SK-N-SH (cell line): ENCODE data around the gene PANK4. TPM values are rescaled to one million over a fixed set of nuclear protein-coding genes. Genes with fewer than 3 reads are reported as not detected.

Experiments
- CTCF ChIA-PET: fragments of 300-600, 350-600 bp; formaldehyde crosslinking; extraction: SDS; loops from one replicate; lab custom pipeline; 2021; lab: Yijun Ruan, JAX
- POLR2A ChIA-PET: fragments of 350-600 bp; sonication (Branson Sonifier 250); formaldehyde crosslinking; extraction: SDS; loops from one replicate; lab custom pipeline; 2020; ENCODE audit warnings: antibody characterized with exemption, inconsistent platforms; lab: Yijun Ruan, JAX
- DNase-seq: peaks from one replicate; pipeline ENCODE4 v3.0.0; 2012
- H2AFZ ChIP-seq: fragments of 200-600 bp; sonication (generic); 2 replicates; pipeline ENCODE4 v1.8.1; 2016; ENCODE audit warnings: antibody characterized with exemption, mild to moderate bottlenecking, low read depth
- H3F3A ChIP-seq: fragments of 200-600 bp; sonication (generic); replicated peaks from 2 replicates; pipeline ENCODE3; 2016; ENCODE audit warnings: antibody characterized with exemption, mild to moderate bottlenecking; ENCODE audit not compliant: insufficient read depth
- H3K27ac ChIP-seq, 2 experiments: fragments of 200-500 bp in 1 of 2; fragments of 200-600 bp in 1 of 2; sonication (Bioruptor generic) in 1 of 2; sonication (generic), shearing (Covaris generic) in 1 of 2; 2 replicates each; pipeline versions ENCODE4 v1.5.1 to v1.6.1; 2014 to 2016; ENCODE audit warnings: low read depth in 2 of 2, inconsistent platforms in 1 of 2, low read length in 1 of 2, mild to moderate bottlenecking in 1 of 2, mixed read lengths in 1 of 2
- H3K27me3 ChIP-seq: fragments of 200-600 bp; sonication (generic), shearing (Covaris generic); 2 replicates; pipeline ENCODE4 v1.6.1; 2016; ENCODE audit warnings: mixed run types; ENCODE audit not compliant: insufficient read depth
- H3K36me3 ChIP-seq, 2 experiments: fragments of 200-500 bp in 1 of 2; fragments of 200-600 bp in 1 of 2; sonication (Bioruptor generic) in 1 of 2; sonication (generic) in 1 of 2; replicated peaks in 1 of 2; 2 replicates each; pipeline versions ENCODE3 to v1.5.1; 2014 to 2016; ENCODE audit warnings: low read length in 1 of 2, mild to moderate bottlenecking in 1 of 2; ENCODE audit not compliant: insufficient read depth in 2 of 2, control insufficient read depth in 1 of 2
- H3K4me1 ChIP-seq, 2 experiments: fragments of 200-500 bp in 1 of 2; fragments of 200-600 bp in 1 of 2; sonication (Bioruptor generic) in 1 of 2; sonication (generic), shearing (Covaris generic) in 1 of 2; 2 replicates each; pipeline versions ENCODE4 v1.5.1 to v1.6.1; 2014 to 2016; ENCODE audit warnings: low read depth in 1 of 2, low read length in 1 of 2, mixed run types in 1 of 2; ENCODE audit not compliant: insufficient read depth in 2 of 2, control insufficient read depth in 1 of 2
- H3K4me2 ChIP-seq: fragments of 200-600 bp; sonication (generic), shearing (Covaris generic); 2 replicates; pipeline ENCODE4 v1.6.1; 2017; ENCODE audit warnings: mixed run types
- H3K4me3 ChIP-seq, 2 experiments: fragments of 200-500 bp in 1 of 2; fragments of 200-600 bp in 1 of 2; sonication (Bioruptor generic) in 1 of 2; sonication (generic), shearing (Covaris generic) in 1 of 2; 2 replicates each; pipeline versions ENCODE4 v1.5.1 to v1.8.1; 2014 to 2016; ENCODE audit warnings: low read depth in 2 of 2, inconsistent platforms in 1 of 2, low read length in 1 of 2, mild to moderate bottlenecking in 1 of 2, mixed read lengths in 1 of 2, moderate library complexity in 1 of 2
- H3K79me2 ChIP-seq: fragments of 200-600 bp; sonication (generic); 2 replicates; pipeline ENCODE4 v1.8.1; 2017; ENCODE audit warnings: mild to moderate bottlenecking; ENCODE audit not compliant: insufficient read depth
- H3K9ac ChIP-seq: fragments of 200-600 bp; sonication (generic); 2 replicates; pipeline ENCODE4 v1.6.1; 2017; ENCODE audit warnings: mixed run types
- H3K9me2 ChIP-seq: fragments of 200-600 bp; sonication (generic); 2 replicates; pipeline ENCODE4 v1.6.1; 2017; ENCODE audit warnings: mixed run types
- H3K9me3 ChIP-seq: fragments of 200-600 bp; sonication (generic); 2 replicates; pipeline ENCODE4 v1.6.1; 2017; ENCODE audit warnings: mixed run types, mild to moderate bottlenecking, moderate library complexity
- H4K20me1 ChIP-seq: fragments of 200-600 bp; sonication (generic); 2 replicates; pipeline ENCODE4 v1.6.1; 2017; ENCODE audit warnings: mild to moderate bottlenecking, mixed run types; ENCODE audit not compliant: insufficient read depth
- CHD2 ChIP-seq: fragments of 150-350 bp; IDR thresholded peaks from 2 replicates; pipeline ENCODE4 v1.6.1; 2018; ENCODE audit warnings: low read length; ENCODE audit not compliant: partially characterized antibody
- GABPA ChIP-seq: IDR thresholded peaks from 2 replicates; pipeline ENCODE4 v1.4.0; 2012; ENCODE audit warnings: low read depth, mild to moderate bottlenecking
- IRF3 ChIP-seq: fragments of 150-350 bp; IDR thresholded peaks from 2 replicates; pipeline ENCODE4 v1.6.1; 2016; ENCODE audit warnings: mild to moderate bottlenecking, low read depth, low read length
- PBX3 ChIP-seq: IDR thresholded peaks from 2 replicates; pipeline ENCODE4; 2012
- POLR2AphosphoS5 ChIP-seq: IDR thresholded peaks from 2 replicates; pipeline ENCODE4 v1.6.1; 2012; ENCODE audit warnings: low read depth, low read length
- SIN3A ChIP-seq: IDR thresholded peaks from 2 replicates; pipeline ENCODE4 v1.6.1; 2012; ENCODE audit warnings: low read depth, mild to moderate bottlenecking, low read length, moderate library complexity, borderline replicate concordance
- WGBS: methylation state at CpG from one replicate; pipeline ENCODE4 v1.1.6; 2017; ENCODE audit warnings: low lambda C conversion rate; 5-methylcytosine and 5-hydroxymethylcytosine counted together
- polyA plus RNA-seq, 3 experiments: library from polyadenylated mRNA; depleted of rRNA; stranded (reverse); fragments of >200 nt; gene quantifications; 2 replicates each; pipeline ENCODE4 v1.2.3, GENCODE V29; 2012
- TF ChIP-seq, protein P1 (sequence below): IDR thresholded peaks from 2 replicates; pipeline ENCODE4 v1.6.1; 2012; ENCODE audit warnings: mild to moderate bottlenecking, low read depth, low read length, moderate library complexity
- TF ChIP-seq, protein P2 (sequence below): IDR thresholded peaks from 2 replicates; pipeline ENCODE4 v1.4.0; 2012; ENCODE audit warnings: low read depth
- TF ChIP-seq, protein P3 (sequence below): IDR thresholded peaks from 2 replicates; pipeline ENCODE4 v1.4.0; 2012; ENCODE audit warnings: low read depth, borderline replicate concordance

PANK4 gene
- polyA plus RNA-seq, 1 of the 3 experiments (the other 2 are of a cell fraction), result 16.6 TPM

GRCh38 chr1:2496087-2496622, 30.2 kb downstream of the PANK4 start:
- Histone ChIP-seq H3K4me1 (peaks cover 0 to 15% of the 10 kb centered on the region in 2 experiments; a peak in 1 of 4 replicates), H4K20me1 (no peaks in the 10 kb centered on the region), H2AFZ (no peak overlapping the region), H3K27ac (no peak overlapping the region), H3K4me3 (no peak overlapping the region), H3K9ac (no peak overlapping the region), H3K27me3 (no peaks in the 10 kb centered on the region), H3F3A (no peaks in the 10 kb centered on the region), H3K4me2 (no peak overlapping the region), H3K36me3 (no peaks in the 10 kb centered on the region), H3K9me2 (no peaks in the 10 kb centered on the region), H3K9me3 (no peaks in the 10 kb centered on the region), H3K79me2 (no peaks in the 10 kb centered on the region)
- CTCF ChIA-PET, result interaction anchor here (1.1 kb wide), 1 partner anchor 15 kb away, joined by 3 read pairs; no protein-coding TSS in a partner anchor
- POLR2A ChIA-PET, result no interaction called here
- DNase-seq, result no peak
- TF ChIP-seq IRF3, result no peak
- TF ChIP-seq POLR2AphosphoS5, result no peak
- TF ChIP-seq, protein P1, sequence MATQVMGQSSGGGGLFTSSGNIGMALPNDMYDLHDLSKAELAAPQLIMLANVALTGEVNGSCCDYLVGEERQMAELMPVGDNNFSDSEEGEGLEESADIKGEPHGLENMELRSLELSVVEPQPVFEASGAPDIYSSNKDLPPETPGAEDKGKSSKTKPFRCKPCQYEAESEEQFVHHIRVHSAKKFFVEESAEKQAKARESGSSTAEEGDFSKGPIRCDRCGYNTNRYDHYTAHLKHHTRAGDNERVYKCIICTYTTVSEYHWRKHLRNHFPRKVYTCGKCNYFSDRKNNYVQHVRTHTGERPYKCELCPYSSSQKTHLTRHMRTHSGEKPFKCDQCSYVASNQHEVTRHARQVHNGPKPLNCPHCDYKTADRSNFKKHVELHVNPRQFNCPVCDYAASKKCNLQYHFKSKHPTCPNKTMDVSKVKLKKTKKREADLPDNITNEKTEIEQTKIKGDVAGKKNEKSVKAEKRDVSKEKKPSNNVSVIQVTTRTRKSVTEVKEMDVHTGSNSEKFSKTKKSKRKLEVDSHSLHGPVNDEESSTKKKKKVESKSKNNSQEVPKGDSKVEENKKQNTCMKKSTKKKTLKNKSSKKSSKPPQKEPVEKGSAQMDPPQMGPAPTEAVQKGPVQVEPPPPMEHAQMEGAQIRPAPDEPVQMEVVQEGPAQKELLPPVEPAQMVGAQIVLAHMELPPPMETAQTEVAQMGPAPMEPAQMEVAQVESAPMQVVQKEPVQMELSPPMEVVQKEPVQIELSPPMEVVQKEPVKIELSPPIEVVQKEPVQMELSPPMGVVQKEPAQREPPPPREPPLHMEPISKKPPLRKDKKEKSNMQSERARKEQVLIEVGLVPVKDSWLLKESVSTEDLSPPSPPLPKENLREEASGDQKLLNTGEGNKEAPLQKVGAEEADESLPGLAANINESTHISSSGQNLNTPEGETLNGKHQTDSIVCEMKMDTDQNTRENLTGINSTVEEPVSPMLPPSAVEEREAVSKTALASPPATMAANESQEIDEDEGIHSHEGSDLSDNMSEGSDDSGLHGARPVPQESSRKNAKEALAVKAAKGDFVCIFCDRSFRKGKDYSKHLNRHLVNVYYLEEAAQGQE, result no peak
- TF ChIP-seq PBX3, result no peak
- no peak for TF ChIP-seq SIN3A
- TF ChIP-seq, protein P2, sequence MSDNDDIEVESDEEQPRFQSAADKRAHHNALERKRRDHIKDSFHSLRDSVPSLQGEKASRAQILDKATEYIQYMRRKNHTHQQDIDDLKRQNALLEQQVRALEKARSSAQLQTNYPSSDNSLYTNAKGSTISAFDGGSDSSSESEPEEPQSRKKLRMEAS, result no peak
- no peak for TF ChIP-seq GABPA
- TF ChIP-seq, protein P3, sequence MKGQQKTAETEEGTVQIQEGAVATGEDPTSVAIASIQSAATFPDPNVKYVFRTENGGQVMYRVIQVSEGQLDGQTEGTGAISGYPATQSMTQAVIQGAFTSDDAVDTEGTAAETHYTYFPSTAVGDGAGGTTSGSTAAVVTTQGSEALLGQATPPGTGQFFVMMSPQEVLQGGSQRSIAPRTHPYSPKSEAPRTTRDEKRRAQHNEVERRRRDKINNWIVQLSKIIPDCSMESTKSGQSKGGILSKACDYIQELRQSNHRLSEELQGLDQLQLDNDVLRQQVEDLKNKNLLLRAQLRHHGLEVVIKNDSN, result no peak
- TF ChIP-seq CHD2, result no peak
- 65% methylated on average over 12 of the region's 28 CpGs for WGBS
